Kidney tubule cell (primary cell): ENCODE data around the gene ADNP2.

Experiments
- DNase-seq: peaks from one replicate; pipeline ENCODE4 v3.0.0-alpha.2; 2018; ENCODE audit warnings: low spot score

The ADNP2 gene

GRCh38 chr18:80188643-80189530 is 79.8 kb downstream of the ADNP2 start:
- no peak for DNase-seq

- no peak for DNase-seq
These were observed 80.4 kb downstream of the ADNP2 start for GRCh38 chr18:80189531-80189865.
